DMS53 (cell line): ENCODE results near the gene PDE6C.
A peak's percentile ranks its signal among the peaks of the same experiment; 100 is the strongest.

Experiments
- DNase-seq: peaks from one replicate; lab custom pipeline; 2025; lab: John Stamatoyannopoulos, UW

PDE6C gene

DNA sequence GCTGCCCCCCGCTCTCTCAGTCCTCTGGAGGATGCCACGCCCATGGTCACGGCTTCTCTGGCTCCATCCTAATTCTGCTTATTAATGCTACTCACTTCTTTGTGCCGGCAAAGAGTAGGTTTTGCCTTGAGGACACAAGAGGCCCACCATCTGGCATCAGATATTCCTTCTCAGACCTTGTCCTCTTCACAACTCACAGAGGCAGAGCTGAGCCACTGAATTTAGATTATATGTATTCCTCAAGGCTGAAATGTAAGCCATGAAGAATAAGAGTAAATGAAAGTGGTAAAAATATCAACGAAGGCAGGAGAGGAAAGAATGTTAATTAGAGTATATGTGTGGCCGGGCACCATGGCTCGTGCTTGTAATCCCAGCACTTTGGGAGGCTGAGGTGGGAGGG is 17.8 kb upstream of the PDE6C start:
- DNase-seq, result no peak

DNA sequence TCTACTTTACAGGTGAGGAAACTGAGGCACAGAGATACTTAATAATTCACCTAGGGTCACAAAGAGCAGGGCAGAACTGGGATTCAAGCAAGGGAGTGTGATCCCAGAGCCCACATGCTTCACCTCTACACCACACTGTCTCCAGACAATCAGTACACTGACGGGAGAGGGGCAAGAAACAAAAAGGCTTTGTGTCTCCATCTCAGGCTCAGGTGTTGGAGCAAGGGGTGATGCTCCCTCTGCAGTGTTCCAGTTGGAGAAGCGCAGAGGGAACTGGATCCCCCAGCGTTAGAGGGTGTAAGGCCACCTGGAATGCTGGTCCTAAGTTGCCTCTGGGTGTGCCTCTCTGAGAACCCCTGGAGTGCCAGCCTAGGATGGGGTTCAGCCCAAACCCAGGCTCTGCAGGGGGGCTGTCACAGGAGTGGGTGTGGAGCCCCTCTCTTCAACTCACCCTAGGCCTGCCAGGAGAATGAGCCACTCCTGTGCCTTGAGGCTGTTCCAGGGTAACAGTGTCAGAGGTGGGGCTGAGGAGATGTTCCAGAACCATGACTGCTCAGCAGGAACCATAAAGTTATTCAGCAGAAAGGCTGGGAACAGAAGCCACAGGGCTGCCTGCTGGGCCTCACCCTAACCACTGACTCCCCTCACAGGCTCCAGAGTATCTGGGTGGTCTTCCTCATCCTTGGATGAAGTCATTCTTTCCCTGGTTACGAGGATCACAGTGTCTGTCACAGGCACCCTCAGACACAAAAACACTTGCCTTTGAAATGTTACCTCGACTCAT is 16.8 kb upstream of the PDE6C start:
- DNase-seq, result no peak

DNA sequence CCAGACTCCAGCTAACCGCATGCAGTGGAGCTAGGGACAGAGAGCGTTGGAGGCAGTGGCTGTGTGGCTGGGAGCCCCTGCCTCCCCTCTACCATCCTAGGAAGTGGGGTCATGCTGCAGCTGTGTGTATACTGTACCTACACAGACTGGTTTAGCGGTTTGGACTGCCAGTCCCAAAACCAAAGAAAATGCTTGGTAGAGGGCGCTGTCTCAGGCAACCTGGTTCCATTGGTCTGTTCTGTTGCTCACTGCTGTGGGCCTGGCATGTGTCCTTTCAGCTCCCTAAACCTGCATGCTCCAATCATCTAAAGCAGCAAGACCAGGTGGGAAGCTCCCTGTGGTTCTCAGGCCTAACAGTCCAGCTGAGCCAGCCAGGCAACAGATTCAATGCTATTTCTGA is 15.8 kb upstream of the PDE6C start:
- DNase-seq, result peak; percentile 11

DNA sequence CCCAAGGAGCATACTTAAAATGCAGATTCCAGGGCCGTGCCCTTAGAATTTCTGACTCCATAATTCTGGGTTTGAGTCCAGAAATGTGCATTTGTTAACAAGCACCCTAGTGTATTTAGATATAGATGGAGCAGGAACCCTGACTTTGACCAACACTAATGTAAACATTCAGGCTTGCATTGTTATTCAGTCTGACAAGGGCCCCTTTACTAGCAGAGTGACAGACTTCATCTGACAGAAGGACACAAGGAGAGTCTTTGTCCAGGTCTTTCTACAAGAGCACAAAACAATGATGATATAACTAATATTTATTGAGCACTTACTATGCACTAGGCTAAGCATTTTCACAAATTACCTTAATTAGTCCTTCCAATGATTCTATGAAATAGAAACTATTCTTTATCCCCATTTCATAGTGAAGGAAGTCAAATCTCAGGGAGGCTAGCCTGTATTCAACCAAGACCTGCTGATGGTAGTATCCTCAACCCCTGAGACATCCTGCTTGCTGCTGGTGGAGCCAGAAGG is 15.2 kb upstream of the PDE6C start:
- no peak for DNase-seq

- DNase-seq, result no peak
Observed at GRCh38 chr10:93598157-93598556, 14.2 kb upstream of the PDE6C start.

- DNase-seq, result no peak
Observed at GRCh38 chr10:93599335-93599734, 13.0 kb upstream of the PDE6C start.

DNA sequence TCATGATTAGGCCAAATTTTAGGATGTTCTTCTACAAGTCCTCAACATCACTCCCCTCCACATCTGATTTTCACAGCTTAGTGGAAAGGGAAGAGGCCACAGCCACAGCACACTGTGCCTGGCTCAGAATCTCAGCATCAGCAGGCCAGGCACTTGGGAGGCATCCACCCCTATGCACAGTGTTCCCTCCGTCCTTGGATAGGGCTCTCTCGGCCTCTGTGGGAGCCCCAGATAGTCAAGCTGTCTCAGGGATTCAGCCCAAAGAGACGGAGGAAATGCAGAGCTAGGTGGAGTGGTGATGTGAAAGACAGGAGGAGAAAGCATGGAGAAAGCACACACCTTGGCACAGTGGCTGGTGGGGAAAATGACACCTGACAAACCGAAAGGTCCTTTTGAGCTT is 12.6 kb upstream of the PDE6C start:
- no peak for DNase-seq

DNA sequence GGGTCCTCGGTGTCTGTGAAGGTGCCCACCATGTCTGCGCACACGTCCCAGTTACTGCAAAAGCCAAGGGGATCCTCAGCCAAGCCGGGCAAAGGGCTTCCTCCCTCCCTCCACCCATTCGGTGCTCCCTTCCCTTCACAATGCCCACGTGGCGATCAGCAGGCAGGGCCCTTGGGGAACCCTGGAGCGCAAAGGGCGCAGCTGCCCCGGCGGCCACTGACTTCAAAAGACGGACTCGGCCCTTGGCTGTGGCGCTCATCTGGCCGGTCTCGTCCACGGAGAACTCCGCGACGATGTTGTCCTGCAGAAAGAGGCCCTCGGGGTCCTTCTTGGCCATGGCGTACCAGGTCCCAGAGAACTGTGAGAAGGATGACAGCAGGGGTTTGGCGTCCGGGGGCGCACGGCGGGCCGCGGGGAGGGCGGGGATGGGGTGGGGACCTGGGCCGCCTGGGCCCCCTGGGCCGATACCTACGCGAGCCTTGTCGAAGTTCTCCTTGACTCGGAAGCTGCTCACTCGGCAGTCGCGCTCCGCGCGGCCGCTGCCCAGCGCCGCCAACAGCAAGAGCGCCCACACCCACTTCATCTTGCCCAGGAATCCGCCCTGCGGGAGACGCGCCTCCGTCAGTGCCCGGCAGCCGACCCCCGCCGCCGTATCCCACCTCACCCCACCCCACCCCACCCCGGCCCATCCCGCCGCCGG is 11.7 kb upstream of the PDE6C start:
- peak; percentile 52 for DNase-seq

- peak; percentile 57 for DNase-seq
Observed at GRCh38 chr10:93601146-93601773, 11.1 kb upstream of the PDE6C start, which contains the start of gene RBP4. TSS of gene RBP4 (minus strand) at chr10:93601235. CDS start at chr10:93601028, 207 bp downstream.

GRCh38 chr10:93601774-93602162 is 10.6 kb upstream of the PDE6C start:
- no peak for DNase-seq

DNA sequence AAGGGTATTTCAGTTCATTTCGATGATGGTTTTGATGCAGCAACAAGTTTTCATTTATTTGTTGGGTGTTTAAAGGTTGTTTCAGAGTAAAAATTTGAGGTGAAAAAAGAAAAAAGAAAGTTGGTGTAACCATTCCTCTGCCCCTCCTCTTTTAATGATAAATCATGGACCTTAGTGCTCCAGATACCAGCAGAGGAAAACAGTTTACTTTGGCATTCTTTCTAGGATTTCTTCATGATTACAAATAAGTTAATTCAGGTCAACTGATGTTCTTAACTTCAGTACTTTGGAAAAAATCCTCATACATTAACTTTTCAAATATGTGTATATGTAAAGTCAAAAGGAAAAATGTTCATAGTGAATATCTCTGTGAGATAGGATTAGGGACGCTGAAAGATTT is 9.3 kb upstream of the PDE6C start:
- DNase-seq, result no peak

- peak; percentile 9 for DNase-seq
Observed at GRCh38 chr10:93604146-93604545, 8.2 kb upstream of the PDE6C start.

GRCh38 chr10:93608421-93608820 is 3.9 kb upstream of the PDE6C start:
- DNase-seq, result no peak

- no peak for DNase-seq
Observed at GRCh38 chr10:93613126-93613525, 789 bp downstream of the PDE6C start.

DNA sequence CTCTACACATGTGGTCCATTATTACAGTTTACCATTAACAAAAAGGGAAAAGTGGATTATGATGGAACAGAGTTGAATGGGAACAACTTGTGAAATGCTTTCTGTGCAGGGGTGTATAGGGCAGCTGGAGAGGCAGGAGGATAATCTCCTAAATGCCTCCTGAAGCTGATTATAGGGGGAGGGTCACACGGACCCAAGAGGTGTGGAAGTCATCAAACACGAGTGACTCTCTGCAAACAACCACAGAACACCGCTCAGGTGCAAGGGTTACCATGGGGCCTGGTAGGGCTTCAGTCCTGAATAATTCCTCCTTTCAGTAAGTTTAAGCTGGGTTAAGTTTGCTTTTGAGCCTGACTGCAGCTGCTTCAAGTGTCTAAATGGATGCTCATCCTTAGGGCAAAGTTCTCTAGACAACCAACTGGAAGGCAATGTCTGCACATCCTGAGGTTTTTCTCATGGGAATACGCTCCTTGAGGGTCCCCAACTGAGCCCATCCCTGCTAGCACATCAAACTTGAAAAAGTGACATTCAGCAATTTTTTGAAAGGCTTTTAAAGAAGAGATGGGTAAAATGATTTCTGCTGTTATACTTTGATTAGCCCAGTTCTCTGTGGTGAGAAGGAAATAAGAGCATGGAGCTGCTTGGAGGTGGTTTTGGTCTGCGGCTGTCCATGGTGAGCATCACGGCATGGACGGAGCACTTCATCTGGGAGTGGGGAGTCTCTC is 1.9 kb downstream of the PDE6C start:
- DNase-seq, result no peak

GRCh38 chr10:93615576-93616235 is 3.4 kb downstream of the PDE6C start:
- no peak for DNase-seq

DNA sequence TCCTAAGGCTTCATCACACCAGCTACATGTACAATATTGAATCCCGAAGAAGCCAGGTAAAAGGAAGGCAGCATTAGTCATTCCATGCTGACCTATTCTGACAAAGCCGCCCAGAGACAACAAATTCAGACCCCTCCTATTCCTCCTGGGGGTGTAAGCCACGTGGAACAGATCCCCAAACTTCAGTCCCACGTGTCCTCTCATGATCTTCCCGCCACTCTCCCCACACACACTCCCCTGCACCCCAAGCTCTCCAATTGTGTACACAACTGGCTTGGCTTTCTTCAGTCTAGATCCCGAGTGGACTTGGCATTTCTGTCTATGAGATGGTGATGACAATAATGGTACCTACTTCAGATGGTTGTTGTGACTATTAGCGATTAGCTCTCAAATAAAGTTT is 8.6 kb downstream of the PDE6C start:
- no peak for DNase-seq

- DNase-seq, result no peak
Observed at GRCh38 chr10:93622942-93623341, 10.6 kb downstream of the PDE6C start.

- no peak for DNase-seq
Observed at GRCh38 chr10:93628858-93629257, 16.5 kb downstream of the PDE6C start.

GRCh38 chr10:93629647-93630305 is 17.4 kb downstream of the PDE6C start:
- DNase-seq, result no peak
